A549 (cell line): ENCODE data around the gene CEBPG.

ENCODE experiments used
- BHLHE40 ChIP-seq: IDR thresholded peaks from 2 replicates; pipeline ENCODE4 v1.6.1; 2012; ENCODE audit warnings: low read depth, low read length, inconsistent platforms
- HOXA7 ChIP-seq: fragments of 250-450 bp; sonication (Bioruptor Pico); IDR thresholded peaks from 2 replicates; pipeline ENCODE4 v1.5.0; 2020; ENCODE audit warnings: mild to moderate bottlenecking, moderate library complexity
- JUN ChIP-seq, 2 experiments: fragments of >200 bp; sonication (Bioruptor Twin); formaldehyde crosslinking; IDR thresholded peaks; 2 replicates in 1 of 2; 3 replicates in 1 of 2; pipeline ENCODE4 v1.6.1; 2016 to 2017
- POLR2A ChIP-seq: IDR thresholded peaks from 2 replicates; pipeline ENCODE4 v1.6.1; 2012; ENCODE audit warnings: mild to moderate bottlenecking, low read length
- POLR2AphosphoS2 ChIP-seq: conservative IDR thresholded peaks from 2 replicates; pipeline ENCODE4 v1.6.1; 2012; ENCODE audit warnings: low read length, improper control_type of control experiment, inconsistent platforms
- RAD21 ChIP-seq, 2 experiments: fragments of >200 bp in 1 of 2; sonication (Bioruptor Twin) in 1 of 2; formaldehyde crosslinking in 1 of 2; IDR thresholded peaks in 1 of 2; conservative IDR thresholded peaks in 1 of 2; 2 replicates in 1 of 2; 3 replicates in 1 of 2; pipeline ENCODE4 v1.6.1; 2012 to 2018; ENCODE audit warnings: inconsistent platforms in 1 of 2
- RCOR1 ChIP-seq: fragments of 150-350 bp; IDR thresholded peaks from 2 replicates; pipeline ENCODE4 v1.6.1; 2014; ENCODE audit warnings: antibody characterized with exemption, low read length, low read depth
- TF ChIP-seq, protein P1 (sequence below): fragments of >200 bp; sonication (Bioruptor Twin); formaldehyde crosslinking; IDR thresholded peaks from 3 replicates; pipeline ENCODE4 v1.5.1; 2016
- TF ChIP-seq, protein P2 (sequence below): fragments of 200-600 bp; sonication (generic); IDR thresholded peaks from 2 replicates; pipeline ENCODE4 v1.6.1; 2016; ENCODE audit warnings: antibody characterized with exemption, mild to moderate bottlenecking, moderate library complexity

DNA sequence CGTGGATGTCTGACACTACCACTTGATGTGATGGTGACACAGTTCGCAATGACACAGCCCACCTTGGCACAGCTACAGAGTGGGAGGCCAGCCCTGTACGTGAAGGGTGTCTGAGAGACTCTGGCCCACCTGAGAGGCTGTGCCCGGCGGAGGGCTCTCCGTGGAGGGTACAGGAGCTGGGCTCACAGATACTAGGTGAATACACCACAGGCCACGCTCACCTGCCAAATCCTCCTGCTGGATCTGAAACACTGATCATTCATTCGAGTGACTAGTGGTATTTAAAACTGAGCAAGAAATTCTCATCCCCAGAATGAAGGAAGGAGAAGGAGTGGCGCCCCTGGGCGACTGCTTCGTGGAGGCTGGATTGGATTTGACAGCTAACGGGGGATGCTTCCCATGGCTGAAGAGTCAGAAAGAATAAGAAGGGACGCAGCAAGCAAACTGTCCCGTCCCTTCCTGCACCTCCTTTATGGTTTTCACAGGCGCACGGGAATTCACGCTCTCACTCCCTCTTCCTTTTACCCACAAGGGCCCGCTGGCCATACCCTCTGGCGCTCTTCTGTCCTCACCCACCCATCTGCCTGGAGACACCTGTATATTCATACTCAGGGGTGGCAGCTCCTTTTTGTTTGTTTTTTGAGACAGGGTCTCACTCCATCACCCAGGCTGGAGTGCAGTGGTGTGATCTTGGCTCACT, 25.0 kb downstream of the CEBPG start:
- TF ChIP-seq BHLHE40, result no peak
- TF ChIP-seq, protein P1, sequence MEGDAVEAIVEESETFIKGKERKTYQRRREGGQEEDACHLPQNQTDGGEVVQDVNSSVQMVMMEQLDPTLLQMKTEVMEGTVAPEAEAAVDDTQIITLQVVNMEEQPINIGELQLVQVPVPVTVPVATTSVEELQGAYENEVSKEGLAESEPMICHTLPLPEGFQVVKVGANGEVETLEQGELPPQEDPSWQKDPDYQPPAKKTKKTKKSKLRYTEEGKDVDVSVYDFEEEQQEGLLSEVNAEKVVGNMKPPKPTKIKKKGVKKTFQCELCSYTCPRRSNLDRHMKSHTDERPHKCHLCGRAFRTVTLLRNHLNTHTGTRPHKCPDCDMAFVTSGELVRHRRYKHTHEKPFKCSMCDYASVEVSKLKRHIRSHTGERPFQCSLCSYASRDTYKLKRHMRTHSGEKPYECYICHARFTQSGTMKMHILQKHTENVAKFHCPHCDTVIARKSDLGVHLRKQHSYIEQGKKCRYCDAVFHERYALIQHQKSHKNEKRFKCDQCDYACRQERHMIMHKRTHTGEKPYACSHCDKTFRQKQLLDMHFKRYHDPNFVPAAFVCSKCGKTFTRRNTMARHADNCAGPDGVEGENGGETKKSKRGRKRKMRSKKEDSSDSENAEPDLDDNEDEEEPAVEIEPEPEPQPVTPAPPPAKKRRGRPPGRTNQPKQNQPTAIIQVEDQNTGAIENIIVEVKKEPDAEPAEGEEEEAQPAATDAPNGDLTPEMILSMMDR, result no peak
- TF ChIP-seq RAD21 (conservative IDR thresholded peaks at IDR 0.05 in 1 of 2, IDR thresholded peaks at IDR 0.05 in 1 of 2), result no peak
- no peak for TF ChIP-seq POLR2A
- TF ChIP-seq POLR2AphosphoS2, result no peak
- TF ChIP-seq, protein P2, sequence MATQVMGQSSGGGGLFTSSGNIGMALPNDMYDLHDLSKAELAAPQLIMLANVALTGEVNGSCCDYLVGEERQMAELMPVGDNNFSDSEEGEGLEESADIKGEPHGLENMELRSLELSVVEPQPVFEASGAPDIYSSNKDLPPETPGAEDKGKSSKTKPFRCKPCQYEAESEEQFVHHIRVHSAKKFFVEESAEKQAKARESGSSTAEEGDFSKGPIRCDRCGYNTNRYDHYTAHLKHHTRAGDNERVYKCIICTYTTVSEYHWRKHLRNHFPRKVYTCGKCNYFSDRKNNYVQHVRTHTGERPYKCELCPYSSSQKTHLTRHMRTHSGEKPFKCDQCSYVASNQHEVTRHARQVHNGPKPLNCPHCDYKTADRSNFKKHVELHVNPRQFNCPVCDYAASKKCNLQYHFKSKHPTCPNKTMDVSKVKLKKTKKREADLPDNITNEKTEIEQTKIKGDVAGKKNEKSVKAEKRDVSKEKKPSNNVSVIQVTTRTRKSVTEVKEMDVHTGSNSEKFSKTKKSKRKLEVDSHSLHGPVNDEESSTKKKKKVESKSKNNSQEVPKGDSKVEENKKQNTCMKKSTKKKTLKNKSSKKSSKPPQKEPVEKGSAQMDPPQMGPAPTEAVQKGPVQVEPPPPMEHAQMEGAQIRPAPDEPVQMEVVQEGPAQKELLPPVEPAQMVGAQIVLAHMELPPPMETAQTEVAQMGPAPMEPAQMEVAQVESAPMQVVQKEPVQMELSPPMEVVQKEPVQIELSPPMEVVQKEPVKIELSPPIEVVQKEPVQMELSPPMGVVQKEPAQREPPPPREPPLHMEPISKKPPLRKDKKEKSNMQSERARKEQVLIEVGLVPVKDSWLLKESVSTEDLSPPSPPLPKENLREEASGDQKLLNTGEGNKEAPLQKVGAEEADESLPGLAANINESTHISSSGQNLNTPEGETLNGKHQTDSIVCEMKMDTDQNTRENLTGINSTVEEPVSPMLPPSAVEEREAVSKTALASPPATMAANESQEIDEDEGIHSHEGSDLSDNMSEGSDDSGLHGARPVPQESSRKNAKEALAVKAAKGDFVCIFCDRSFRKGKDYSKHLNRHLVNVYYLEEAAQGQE, result no peak
- no peak for TF ChIP-seq JUN (IDR thresholded peaks at IDR 0.05)
- no peak for TF ChIP-seq RCOR1
- no peak for TF ChIP-seq HOXA7 (CRISPR knock-in tag)
